Esophagus (tissue), 2 donors: ENCODE measurements around the gene NNT. TPM values are rescaled to one million over a fixed set of nuclear protein-coding genes. Genes with fewer than 3 reads are reported as not detected.
"Not testable (repeated sequence)": the region's sequence is repeated elsewhere in the genome, so short reads cannot be mapped to it uniquely, and the experiment has no call there.

Source experiments
- H3K27ac ChIP-seq, 2 donors: one replicate each; pipeline ENCODE4 v1.5.1; 2013; ENCODE audit warnings: low read depth in 2 of 2, mild to moderate bottlenecking in 2 of 2, inconsistent platforms in 1 of 2, low read length in 1 of 2, moderate library complexity in 1 of 2
- H3K27me3 ChIP-seq, 2 donors: one replicate each; pipeline ENCODE4 v1.6.1; 2013; ENCODE audit warnings: low read length in 2 of 2, control low read depth in 1 of 2, mild to moderate bottlenecking in 1 of 2; ENCODE audit not compliant: insufficient read depth in 2 of 2, control insufficient read depth in 1 of 2
- H3K36me3 ChIP-seq, 2 donors: one replicate each; pipeline ENCODE4 v1.6.1; 2013; ENCODE audit warnings: low read length in 1 of 2; ENCODE audit not compliant: control insufficient read depth in 2 of 2, insufficient read depth in 2 of 2
- H3K4me1 ChIP-seq, 2 donors: one replicate each; pipeline ENCODE4 v1.6.1; 2013; ENCODE audit warnings: low read length in 1 of 2; ENCODE audit not compliant: control insufficient read depth in 2 of 2, insufficient read depth in 2 of 2
- H3K4me3 ChIP-seq, 2 donors: one replicate each; pipeline ENCODE4 v1.5.1; 2013; ENCODE audit warnings: low read length in 2 of 2, mild to moderate bottlenecking in 2 of 2, low read depth in 1 of 2, moderate library complexity in 1 of 2
- H3K9me3 ChIP-seq, 2 donors: one replicate each; pipeline ENCODE4 v1.6.1; 2013; ENCODE audit warnings: mild to moderate bottlenecking in 2 of 2, low read depth in 1 of 2, low read length in 1 of 2, moderate library complexity in 1 of 2; ENCODE audit not compliant: control insufficient read depth in 2 of 2, insufficient read depth in 1 of 2
- WGBS, 2 donors: extraction: QIAGEN DNeasy Blood & Tissue Kit; methylation state at CpG; one replicate each; pipeline ENCODE4 v1.1.7; 2013; 5-methylcytosine and 5-hydroxymethylcytosine counted together
- polyA plus RNA-seq, 2 donors: library from polyadenylated mRNA; stranded (reverse); fragments of 200-250 nt; gene quantifications; one replicate each; pipeline ENCODE4 v1.2.3, GENCODE V29; 2013
- donor health status: healthy with polysubstance abuse.
- donor health status: Bipolar disorder and iron deficiency.

The NNT gene
- polyA plus RNA-seq, 2 donors = 7.7 to 13.4 TPM

DNA sequence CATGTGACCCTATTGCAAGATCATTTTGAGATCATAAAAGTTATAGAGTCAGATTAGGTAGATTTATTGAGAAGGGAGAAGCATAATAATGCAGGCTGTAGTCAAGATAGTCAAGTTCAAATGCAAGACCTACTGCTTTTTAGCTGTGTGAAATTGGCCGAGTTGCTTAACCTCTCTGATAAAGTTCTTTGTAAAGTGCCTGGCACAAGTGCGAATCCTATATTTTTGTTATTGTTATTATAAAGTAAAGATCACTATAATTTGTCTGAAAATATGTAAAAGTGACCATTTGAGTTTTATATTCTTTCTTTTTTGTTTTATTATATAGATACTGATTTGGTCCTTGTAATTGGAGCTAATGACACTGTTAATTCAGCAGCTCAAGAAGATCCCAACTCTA, 99.3 kb downstream of the NNT start:
- Histone ChIP-seq H3K27ac (no peak overlapping the region), H3K4me3 (no peak overlapping the region), H3K27me3 (no peaks in the 10 kb centered on the region), H3K36me3 (no peaks in the 10 kb centered on the region), H3K4me1 (no peaks in the 10 kb centered on the region), H3K9me3 (no peaks in the 10 kb centered on the region)
- 98% methylated on average over 2 of the region's 2 CpGs for WGBS, 2 donors

- Histone ChIP-seq H3K9me3 (no peaks in the 10 kb centered on the region), H3K27ac (peak overlapping the region in 1 of 2 donors; percentile 40), H3K27me3 (no peaks in the 10 kb centered on the region), H3K4me1 (no peaks in the 10 kb centered on the region), H3K4me3 (no peak overlapping the region), H3K36me3 (no peaks in the 10 kb centered on the region)
- 45 to 58% methylated on average over 3 of the region's 3 CpGs for WGBS, 2 donors
Measured at GRCh38 chr5:43702815-43703214, 99.8 kb downstream of the NNT start.

- WGBS, 2 donors = 85 to 92% methylated on average over 4 of the region's 4 CpGs
- no peaks in the 10 kb centered on the region for H3K36me3 ChIP-seq
- no peak overlapping the region for H3K4me3 ChIP-seq
- H3K27ac ChIP-seq = no peak overlapping the region
- no peaks in the 10 kb centered on the region for H3K27me3 ChIP-seq
- no peaks in the 10 kb centered on the region for H3K9me3 ChIP-seq
- no peaks in the 10 kb centered on the region for H3K4me1 ChIP-seq
Measured at GRCh38 chr5:43704243-43704642, 101.3 kb downstream of the NNT start.

DNA sequence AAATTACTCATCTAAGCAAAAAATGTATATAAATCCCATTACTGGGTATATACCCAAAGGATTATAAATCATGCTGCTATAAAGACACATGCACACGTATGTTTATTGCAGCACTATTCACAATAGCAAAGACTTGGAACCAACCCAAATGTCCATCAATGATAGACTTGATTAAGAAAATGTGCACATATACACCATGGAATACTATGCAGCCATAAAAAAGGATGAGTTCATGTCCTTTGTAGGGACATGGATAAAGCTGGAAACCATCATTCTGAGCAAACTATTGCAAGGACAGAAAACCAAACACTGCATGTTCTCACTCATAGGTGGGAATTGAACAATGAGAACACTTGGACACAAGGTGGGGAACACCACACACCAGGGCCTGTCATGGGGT, 103.6 kb downstream of the NNT start:
- not testable (repeated sequence) for H3K9me3 ChIP-seq, H3K36me3 ChIP-seq, H3K27me3 ChIP-seq, H3K27ac ChIP-seq, H3K4me3 ChIP-seq, H3K4me1 ChIP-seq
- 86 to 91% methylated on average over 1 of the region's 1 CpG for WGBS, 2 donors

- no peaks in the 10 kb centered on the region for H3K36me3 ChIP-seq
- no peak overlapping the region for H3K27ac ChIP-seq
- no peaks in the 10 kb centered on the region for H3K4me1 ChIP-seq
- 91 to 93% methylated on average over 6 of the region's 6 CpGs for whole genome bisulfite sequencing, 2 donors
- H3K9me3 ChIP-seq = no peaks in the 10 kb centered on the region
- H3K4me3 ChIP-seq = no peak overlapping the region
- H3K27me3 ChIP-seq = no peaks in the 10 kb centered on the region
Measured at GRCh38 chr5:43711496-43711895, 108.5 kb downstream of the NNT start.

DNA sequence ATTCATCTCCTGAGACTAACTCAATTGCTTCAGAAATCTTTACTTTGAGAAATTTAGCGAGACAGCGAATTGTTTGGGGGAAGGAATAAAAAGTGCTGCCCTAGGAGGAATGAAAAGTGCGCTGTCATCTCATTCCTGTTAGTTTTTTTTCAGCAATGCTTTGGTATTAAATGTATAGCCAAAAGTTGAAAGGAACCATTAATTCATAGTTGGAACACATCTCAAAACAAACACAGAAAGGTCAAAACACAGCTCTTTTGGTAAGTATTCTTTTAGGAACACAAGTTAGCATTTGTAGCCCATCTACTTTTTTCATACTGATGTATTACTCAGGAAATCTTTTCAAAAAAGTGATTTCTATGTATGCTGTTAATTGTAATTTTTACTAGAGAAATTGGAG, 109.1 kb downstream of the NNT start:
- no peaks in the 10 kb centered on the region for H3K27me3 ChIP-seq
- no peak overlapping the region for H3K27ac ChIP-seq
- WGBS, 2 donors = 95 to 97% methylated on average over 3 of the region's 3 CpGs
- no peak overlapping the region for H3K4me3 ChIP-seq
- no peaks in the 10 kb centered on the region for H3K4me1 ChIP-seq
- no peaks in the 10 kb centered on the region for H3K36me3 ChIP-seq
- H3K9me3 ChIP-seq = no peaks in the 10 kb centered on the region

DNA sequence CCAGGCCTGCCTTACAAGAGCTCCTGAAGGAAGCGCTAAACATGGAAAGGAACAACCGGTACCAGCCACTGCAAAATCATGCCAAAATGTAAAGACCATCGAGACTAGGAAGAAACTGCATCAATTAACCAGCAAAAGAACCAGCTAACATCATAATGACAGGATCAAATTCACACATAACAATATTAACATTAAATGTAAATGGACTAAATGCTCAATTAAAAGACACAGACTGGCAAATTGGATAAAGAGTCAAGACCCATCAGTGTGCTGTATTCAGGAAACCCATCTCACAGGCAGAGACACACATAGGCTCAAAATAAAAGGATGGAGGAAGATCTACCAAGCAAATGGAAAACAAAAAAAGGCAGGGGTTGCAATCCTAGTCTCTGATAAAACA, 116.8 kb downstream of the NNT start:
- H3K27ac ChIP-seq, H3K4me1 ChIP-seq, H3K9me3 ChIP-seq, H3K27me3 ChIP-seq, H3K36me3 ChIP-seq, H3K4me3 ChIP-seq: not testable (repeated sequence)
- WGBS, 2 donors = 86 to 89% methylated on average over 1 to 2 of the region's 3 CpGs

DNA sequence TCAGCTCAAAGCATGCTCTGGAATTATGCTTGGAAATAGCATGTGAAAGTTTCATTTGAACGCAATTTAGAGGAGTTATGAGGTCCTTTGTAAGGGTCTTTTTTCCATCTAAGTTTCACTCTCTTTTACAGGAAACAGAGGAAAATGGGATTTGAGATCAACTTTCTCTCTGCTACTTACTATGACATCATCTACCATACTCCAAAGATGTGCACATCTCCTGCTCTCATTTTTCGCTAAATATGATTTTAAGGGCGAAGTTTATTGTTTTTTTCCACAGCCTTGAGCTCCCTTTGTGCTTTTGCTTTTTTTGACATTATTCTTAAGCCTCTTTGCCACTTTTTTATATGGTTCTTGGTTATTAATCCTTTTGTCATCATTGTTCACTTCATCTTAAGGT, 125.6 kb downstream of the NNT start:
- H3K9me3 ChIP-seq = no peaks in the 10 kb centered on the region
- H3K27me3 ChIP-seq = no peaks in the 10 kb centered on the region
- 76 to 81% methylated on average over 3 of the region's 3 CpGs for WGBS, 2 donors
- H3K4me1 ChIP-seq = no peaks in the 10 kb centered on the region
- no peaks in the 10 kb centered on the region for H3K36me3 ChIP-seq
- H3K4me3 ChIP-seq = no peak overlapping the region
- H3K27ac ChIP-seq = no peak overlapping the region

DNA sequence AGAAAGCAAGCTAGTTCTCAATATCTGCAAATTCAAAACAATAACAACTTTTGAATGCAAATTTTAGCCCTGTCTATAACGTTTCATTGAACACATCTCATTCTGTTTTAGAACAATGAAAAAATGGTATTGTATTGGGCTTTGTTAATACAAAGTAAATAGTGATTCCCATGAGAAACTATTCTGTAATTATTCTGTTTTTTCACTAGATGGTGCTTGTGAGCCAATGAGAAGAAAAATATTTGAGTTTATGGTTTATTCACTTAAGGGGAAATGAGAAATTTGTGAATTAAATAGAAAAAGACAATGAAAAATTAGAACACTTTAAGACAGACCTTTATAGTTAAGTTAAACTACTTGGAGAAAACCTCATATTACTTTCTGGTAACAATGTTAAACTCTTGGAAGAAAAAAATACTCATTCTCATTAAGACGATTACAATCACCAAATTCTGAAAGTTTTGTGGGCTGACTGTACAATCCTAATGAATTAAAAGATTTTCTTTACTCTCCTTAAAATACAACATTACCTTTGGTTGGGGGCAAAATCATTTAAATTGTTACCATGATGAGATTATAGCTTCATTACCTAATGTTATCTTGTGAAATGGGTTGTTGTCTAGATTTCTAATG, 127.0 kb downstream of the NNT start:
- no peaks in the 10 kb centered on the region for H3K9me3 ChIP-seq
- no peaks in the 10 kb centered on the region for H3K27me3 ChIP-seq
- H3K36me3 ChIP-seq = no peaks in the 10 kb centered on the region
- no peak overlapping the region for H3K27ac ChIP-seq
- no peaks in the 10 kb centered on the region for H3K4me1 ChIP-seq
- 40 to 42% methylated on average over 2 of the region's 2 CpGs for WGBS, 2 donors
- H3K4me3 ChIP-seq = no peak overlapping the region

GRCh38 chr5:43730832-43731342, 127.9 kb downstream of the NNT start:
- H3K27ac ChIP-seq = no peak overlapping the region
- H3K9me3 ChIP-seq = no peaks in the 10 kb centered on the region
- no peaks in the 10 kb centered on the region for H3K4me1 ChIP-seq
- H3K36me3 ChIP-seq = no peaks in the 10 kb centered on the region
- no peak overlapping the region for H3K4me3 ChIP-seq
- WGBS, 2 donors = 72% methylated on average over 2 of the region's 2 CpGs
- H3K27me3 ChIP-seq = no peaks in the 10 kb centered on the region
